NCI-H524 (cell line): ENCODE results near the gene WBP2.
"Not testable (repeated sequence)": the region's sequence is repeated elsewhere in the genome, so short reads cannot be mapped to it uniquely, and the experiment has no call there.

Experiments
- DNase-seq, 2 experiments: peaks; one replicate each; lab custom pipeline; 2025; lab: John Stamatoyannopoulos, UW

The WBP2 gene

GRCh38 chr17:75813081-75814020, 41.8 kb downstream of the WBP2 start:
- no peak for DNase-seq

GRCh38 chr17:75812096-75813013, 42.8 kb downstream of the WBP2 start:
- no peak for DNase-seq

- no peak for DNase-seq
Observed at GRCh38 chr17:75811174-75811573, 44.0 kb downstream of the WBP2 start.

- not testable (repeated sequence) for DNase-seq
Observed at GRCh38 chr17:75810756-75811155, 44.4 kb downstream of the WBP2 start.

GRCh38 chr17:75810216-75810615, 44.9 kb downstream of the WBP2 start:
- no peak for DNase-seq

- DNase-seq: no peak
Observed at GRCh38 chr17:75809631-75810111, 45.5 kb downstream of the WBP2 start.

- DNase-seq: no peak
Observed at GRCh38 chr17:75808905-75809621, 46.1 kb downstream of the WBP2 start.

GRCh38 chr17:75808549-75808904, 46.6 kb downstream of the WBP2 start:
- DNase-seq: no peak

- no peak for DNase-seq
Observed at GRCh38 chr17:75807861-75808260, 47.3 kb downstream of the WBP2 start.

- DNase-seq: no peak
Observed at GRCh38 chr17:75806822-75807500, 48.2 kb downstream of the WBP2 start.

- DNase-seq: no peak
Observed at GRCh38 chr17:75803883-75804282, 51.3 kb downstream of the WBP2 start.

GRCh38 chr17:75799402-75799801, 55.7 kb downstream of the WBP2 start:
- no peak for DNase-seq

GRCh38 chr17:75795820-75796607, 59.1 kb downstream of the WBP2 start:
- no peak for DNase-seq
